ENCODE data around the gene RBM46. TPM values are rescaled to one million over a fixed set of nuclear protein-coding genes. Genes with fewer than 3 reads are reported as not detected.

Gene RBM46
- under 1 TPM; 0.03 to 0.06 (median 0.05) TPM for polyA plus RNA-seq (ENCODE audit: insufficient read length in 4 of 4)

- DNase-seq (ENCODE audit: low read depth in 4 of 4, low spot score in 3 of 4): no peak
Measured at GRCh38 chr4:154781126-154781982, at the start of gene RBM46. RBM46 (plus strand) TSS chr4:154781272; CDS start chr4:154796753, 15,481 bp downstream.

DNA sequence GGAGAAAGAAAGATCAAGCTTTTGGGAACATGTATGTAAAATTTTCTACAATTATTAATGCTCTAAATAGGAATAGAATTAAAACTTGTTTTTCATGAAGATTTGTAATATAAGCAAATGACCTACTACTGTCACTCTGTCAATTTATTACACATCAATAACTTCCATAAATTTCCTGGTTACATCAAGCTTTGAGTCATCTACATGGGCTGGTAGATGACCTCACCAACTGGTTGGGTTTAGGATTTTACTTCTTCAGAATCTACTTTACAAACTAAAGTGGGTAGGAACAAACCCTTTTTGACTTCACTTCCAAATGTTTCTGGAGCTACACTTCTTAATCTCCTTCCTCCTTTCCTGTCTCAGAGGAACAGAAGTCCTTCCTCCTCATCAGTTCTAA, 49.3 kb upstream of the RBM46 start:
- DNase-seq (ENCODE audit: low read depth in 4 of 4, low spot score in 3 of 4): no peak

DNA sequence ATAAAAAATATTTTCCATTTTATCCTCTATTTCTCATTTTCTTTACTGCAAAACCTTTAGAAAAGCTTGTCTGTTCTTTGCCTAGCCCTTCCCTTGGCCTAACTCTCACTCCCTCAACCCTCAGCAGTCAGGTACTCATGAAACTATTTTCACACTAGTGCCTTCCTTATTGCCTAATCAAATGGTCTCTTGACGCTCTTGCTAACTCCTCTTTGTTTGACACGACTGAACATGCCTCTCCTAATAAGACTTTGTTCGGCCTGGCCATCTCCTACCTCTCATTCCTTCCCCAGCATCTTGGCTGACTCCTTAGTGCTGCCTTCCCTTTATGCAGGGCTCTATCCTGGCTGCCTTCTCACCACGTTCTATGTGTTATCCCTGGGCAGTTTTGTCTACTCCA, 48.4 kb upstream of the RBM46 start:
- no peak for DNase-seq (ENCODE audit: low read depth in 4 of 4, low spot score in 3 of 4)

GRCh38 chr4:154736770-154737169, 44.3 kb upstream of the RBM46 start:
- DNase-seq (ENCODE audit: low read depth in 4 of 4, low spot score in 3 of 4): no peak

GRCh38 chr4:154738426-154738825, 42.6 kb upstream of the RBM46 start:
- no peak for DNase-seq (ENCODE audit: low read depth in 4 of 4, low spot score in 3 of 4)

DNA sequence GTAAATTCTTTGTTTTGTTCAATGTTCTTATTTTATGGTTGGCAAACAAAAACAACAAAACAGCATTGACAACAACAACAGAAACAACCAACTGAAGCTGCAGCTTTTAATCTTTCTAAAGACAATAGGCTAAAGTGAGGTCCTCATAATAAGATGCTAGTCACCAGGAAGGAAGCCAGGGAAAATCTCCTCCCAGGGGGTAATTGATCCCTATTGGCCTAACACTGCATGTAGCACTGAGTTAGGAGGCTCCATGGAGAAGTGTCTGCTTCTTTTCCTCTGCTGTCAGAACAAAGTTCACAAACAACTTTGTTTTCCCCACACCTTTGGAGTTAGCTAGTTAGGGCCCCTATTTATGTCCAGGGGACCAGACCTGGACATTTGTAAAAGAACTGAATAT, 42.0 kb upstream of the RBM46 start:
- DNase-seq (ENCODE audit: low read depth in 4 of 4, low spot score in 3 of 4): no peak

DNA sequence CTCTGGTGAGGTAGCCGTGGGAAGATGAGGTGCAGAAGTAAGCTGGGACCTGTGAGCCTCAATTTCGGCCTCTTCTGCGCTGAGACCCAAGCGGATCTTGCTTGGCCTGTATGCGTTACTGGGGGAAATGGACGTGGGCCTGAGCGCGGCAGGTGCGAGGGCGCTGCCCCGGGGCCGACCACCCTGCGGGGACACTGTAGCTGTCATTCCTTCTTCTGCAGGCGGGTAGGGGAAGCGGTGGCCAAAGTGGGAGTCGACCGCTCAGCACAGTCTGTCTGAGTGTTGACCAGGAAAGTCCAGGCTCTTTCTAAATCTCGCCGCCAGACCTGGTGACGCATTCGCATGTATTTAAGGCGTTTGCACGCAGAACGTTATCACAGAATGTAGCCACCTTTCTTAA, 40.6 kb upstream of the RBM46 start:
- no peak for DNase-seq (ENCODE audit: low read depth in 4 of 4, low spot score in 3 of 4)

DNA sequence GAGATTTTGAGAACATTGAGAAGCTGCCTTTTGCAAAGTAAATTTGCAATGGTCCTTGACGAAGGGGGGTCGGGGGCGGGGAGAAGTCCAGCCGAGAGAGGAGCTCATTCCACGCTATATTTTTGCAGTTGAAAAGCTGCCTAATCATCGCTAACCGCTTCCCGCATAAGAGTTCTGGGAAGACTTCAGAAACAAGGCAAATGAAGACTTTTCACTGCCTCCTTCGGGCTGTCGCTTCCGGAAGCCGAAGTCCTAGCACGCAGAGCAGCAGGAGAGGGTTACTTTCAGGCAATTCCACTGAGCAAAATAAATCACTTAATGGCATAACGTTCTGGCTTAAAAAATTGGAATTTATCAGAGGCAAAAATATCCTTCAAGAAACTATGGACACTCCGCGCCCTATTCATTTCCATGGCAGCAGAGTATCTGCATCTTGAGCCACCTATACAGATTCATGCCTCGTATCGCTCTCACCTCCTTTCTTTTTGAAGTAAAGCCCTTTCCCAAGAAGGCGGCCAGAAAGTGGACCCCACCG, 39.9 kb upstream of the RBM46 start:
- DNase-seq (ENCODE audit: low read depth in 4 of 4, low spot score in 3 of 4): no peak

DNA sequence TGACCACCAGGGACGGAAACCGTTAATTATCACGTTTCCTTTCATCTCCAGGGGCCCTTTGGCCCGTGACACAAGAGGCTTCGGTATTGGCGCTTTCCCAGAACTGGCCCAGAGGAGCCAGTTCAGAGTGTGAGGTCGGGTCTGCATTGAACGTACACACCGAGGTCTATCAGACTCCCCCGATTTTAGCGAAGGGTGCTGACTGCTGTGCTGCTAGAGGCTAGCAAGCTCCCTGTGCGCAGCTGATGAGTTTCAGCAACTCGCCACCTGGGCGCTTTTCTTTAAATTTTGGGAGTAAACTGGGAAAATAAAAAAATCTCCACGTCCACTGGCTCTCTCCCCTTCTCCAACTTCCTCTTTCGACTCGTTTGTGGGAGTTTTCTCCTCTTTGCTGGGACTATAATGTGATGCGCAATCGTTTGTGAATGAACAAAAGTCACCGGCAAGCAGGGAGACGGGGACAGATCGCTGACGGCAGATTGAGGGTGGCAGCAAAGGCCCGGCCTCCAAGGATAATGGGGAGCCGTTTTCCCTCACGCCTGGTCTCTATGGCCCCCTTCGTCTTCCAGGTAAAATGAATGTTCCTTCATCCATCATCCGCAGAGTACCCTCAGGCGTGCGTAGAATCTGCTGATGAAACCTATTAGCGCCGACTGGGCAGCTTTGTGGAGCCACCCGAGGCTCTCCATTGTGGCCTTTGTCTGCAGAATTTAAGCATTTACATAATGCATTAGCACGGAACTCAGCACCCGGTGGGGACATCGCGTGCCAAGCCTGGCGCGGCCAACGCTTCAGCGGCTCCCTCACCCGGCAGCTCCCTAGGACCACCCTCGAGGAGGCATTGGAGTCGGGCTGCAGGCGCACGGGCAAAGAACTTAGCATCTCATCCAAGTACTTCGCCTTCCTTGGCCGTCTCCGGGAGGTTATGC, 38.9 kb upstream of the RBM46 start:
- no peak for DNase-seq (ENCODE audit: low read depth in 4 of 4, low spot score in 3 of 4)

DNA sequence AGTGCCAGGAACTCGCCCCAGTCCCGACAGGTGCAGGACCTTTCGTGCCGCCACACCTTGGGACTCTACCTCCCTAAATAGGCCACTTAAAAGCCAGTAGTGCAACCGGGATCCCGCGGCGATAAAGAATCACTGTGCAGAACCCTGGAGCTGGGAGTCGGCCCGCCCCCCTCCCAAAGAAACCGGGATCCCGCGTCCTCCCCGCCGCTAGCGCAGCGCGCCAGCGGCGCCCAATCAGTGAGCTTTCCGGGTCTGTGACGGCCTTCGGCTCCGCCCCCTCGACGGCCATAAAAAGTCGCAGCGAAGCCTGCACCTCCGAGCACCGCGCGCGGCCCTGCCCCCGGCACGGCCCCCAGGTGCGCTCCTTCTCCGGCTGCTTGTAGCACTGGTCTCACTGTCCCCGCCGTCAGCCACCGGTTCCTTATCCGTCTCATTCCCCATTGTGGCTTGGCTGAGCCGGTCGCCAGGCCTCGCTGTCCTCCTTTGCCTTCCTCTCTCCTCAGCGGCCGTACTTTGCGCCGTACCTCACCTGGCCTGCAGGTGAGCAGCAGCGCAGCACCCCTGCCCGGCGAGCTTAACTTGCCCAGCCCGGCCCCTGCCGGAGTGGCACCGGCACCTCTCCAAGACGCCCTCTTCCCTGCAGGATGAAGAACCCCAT, 37.3 kb upstream of the RBM46 start, which contains the start of gene LRAT:
Gene LRAT (plus strand): TSS at position 318 of the 658 bp plus-strand sequence. CDS start 327 bp downstream, at position 645.
- DNase-seq (ENCODE audit: low read depth in 4 of 4, low spot score in 3 of 4): peak in 1 of 4 donors; percentile 43

DNA sequence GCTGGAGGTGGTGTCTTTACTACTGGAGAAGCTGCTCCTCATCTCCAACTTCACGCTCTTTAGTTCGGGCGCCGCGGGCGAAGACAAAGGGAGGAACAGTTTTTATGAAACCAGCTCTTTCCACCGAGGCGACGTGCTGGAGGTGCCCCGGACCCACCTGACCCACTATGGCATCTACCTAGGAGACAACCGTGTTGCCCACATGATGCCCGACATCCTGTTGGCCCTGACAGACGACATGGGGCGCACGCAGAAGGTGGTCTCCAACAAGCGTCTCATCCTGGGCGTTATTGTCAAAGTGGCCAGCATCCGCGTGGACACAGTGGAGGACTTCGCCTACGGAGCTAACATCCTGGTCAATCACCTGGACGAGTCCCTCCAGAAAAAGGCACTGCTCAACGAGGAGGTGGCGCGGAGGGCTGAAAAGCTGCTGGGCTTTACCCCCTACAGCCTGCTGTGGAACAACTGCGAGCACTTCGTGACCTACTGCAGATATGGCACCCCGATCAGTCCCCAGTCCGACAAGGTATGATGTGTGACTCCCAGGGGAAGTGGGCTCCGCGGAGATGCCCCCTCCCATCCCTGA, 36.6 kb upstream of the RBM46 start:
- DNase-seq (ENCODE audit: low read depth in 4 of 4, low spot score in 3 of 4): no peak

DNA sequence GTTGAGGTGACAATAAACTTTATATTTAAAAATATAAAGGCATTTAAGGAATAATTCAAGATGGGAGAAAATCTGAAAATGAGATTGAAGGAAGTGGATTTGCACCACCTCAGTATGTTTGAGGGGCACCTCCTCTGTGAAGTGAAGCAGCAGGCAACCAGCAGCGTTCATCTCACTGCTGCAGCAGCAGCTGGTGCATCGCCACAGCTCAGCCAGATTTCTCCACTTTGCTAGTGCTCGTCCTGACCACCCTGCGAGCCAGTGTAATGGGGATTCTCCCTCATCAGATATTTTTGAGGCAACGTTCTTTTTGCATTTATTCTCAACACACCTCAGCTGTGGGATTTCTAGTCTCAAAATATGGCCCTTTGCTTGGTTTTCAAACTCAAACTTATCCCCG, 23.4 kb upstream of the RBM46 start:
- no peak for DNase-seq (ENCODE audit: low read depth in 4 of 4, low spot score in 3 of 4)

GRCh38 chr4:154760895-154761294, 20.2 kb upstream of the RBM46 start:
- DNase-seq (ENCODE audit: low read depth in 4 of 4, low spot score in 3 of 4): no peak

DNA sequence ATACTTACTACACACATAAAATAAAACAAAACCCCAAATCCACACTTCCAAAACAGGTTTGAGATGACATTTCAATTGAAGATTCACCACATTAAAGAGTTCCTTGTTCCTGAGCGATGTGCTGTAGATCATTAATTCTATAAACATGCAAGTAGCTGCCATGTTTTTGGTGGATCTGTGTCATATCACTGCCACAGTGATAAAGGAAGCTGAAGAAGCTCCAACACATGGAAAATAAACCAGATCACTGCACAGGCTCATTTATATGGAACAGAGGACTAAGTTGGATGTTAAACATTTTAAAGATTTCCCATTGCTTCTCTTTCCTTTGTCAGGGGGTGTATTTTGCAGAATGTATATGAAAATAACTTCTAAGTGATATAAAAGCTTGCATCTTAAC, 2.8 kb upstream of the RBM46 start:
- no peak for DNase-seq (ENCODE audit: low read depth in 4 of 4, low spot score in 3 of 4)

- DNase-seq (ENCODE audit: low read depth in 4 of 4, low spot score in 3 of 4): peak in 3 of 4 donors; percentile 1 to 8 (median 7)
Measured at GRCh38 chr4:154779362-154779947, 1.6 kb upstream of the RBM46 start.

DNA sequence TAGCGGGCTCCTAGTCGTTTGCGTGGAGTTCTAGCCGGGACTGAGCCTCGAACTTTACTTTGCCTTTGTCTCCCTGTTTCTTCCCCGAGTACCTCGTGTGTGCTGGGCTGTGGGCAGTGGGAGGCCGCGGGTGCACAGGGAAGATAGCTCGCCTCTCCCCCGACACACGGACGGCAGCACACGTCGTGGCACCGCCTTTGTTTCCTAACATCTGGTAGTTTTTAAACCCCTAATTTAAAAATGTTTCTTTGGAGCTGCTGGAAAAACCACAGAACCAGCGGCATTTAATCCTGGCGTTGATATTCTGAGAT, 866 bp downstream of the RBM46 start:
- no peak for DNase-seq (ENCODE audit: low read depth in 4 of 4, low spot score in 3 of 4)

GRCh38 chr4:154807042-154807630, 26.1 kb downstream of the RBM46 start:
- DNase-seq (ENCODE audit: low read depth in 4 of 4, low spot score in 3 of 4): no peak

- DNase-seq (ENCODE audit: low read depth in 4 of 4, low spot score in 3 of 4): no peak
Measured at GRCh38 chr4:154818230-154818629, 37.2 kb downstream of the RBM46 start.

DNA sequence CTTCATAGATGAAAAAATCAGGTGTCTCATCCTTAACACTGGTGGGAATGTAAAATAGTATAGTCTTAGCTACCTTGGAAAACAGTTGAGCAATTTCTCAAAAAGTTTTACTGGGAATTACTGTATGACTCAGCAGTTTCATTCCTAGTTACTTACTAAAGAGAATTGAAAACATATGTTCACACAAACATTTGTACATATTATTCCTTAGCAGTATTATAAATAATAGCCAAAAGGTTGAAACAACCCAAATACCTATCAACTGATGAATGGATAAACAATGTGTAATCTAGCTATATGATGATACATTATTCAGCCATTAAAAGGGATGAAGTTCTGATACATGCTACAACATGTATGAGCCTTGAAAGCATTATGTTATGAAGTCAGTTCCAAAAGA, 41.7 kb downstream of the RBM46 start:
- no peak for DNase-seq (ENCODE audit: low read depth in 4 of 4, low spot score in 3 of 4)

- no peak for DNase-seq (ENCODE audit: low read depth in 4 of 4, low spot score in 3 of 4)
Measured at GRCh38 chr4:154836030-154836429, 55.0 kb downstream of the RBM46 start.
